ENCODE data around the gene EPHA5.

EPHA5 gene

GRCh38 chr4:65656008-65656407, 14.3 kb downstream of the EPHA5 start:
- Histone ChIP-seq H4K91ac (ENCODE audit: low read depth, low read length) (no peak overlapping the region), H3K4me3 (ENCODE audit: low read depth, low read length) (no peak overlapping the region), H3K23ac (ENCODE audit: low read length) (no peak overlapping the region), H2BK120ac (ENCODE audit: insufficient read depth, low read length, poor library complexity) (no peak overlapping the region), H4K12ac (ENCODE audit: low read depth, low read length) (no peak overlapping the region), H4K8ac (ENCODE audit: low read depth, low read length) (no peak overlapping the region), H3K79me2 (ENCODE audit: control insufficient read depth, insufficient read depth, low read length, poor library complexity) (no peaks in the 10 kb centered on the region), H3K27ac (ENCODE audit: low read depth, low read length) (no peak overlapping the region), H3K18ac (ENCODE audit: low read length) (no peak overlapping the region), H2AFZ (ENCODE audit: insufficient read depth, low read length, poor library complexity) (no peak overlapping the region), H3K14ac (ENCODE audit: low read length) (no peak overlapping the region), H3K4ac (ENCODE audit: low read depth, low read length) (no peak overlapping the region), H3K36me3 (ENCODE audit: control insufficient read depth in 1 of 2, insufficient read depth in 2 of 2, low read length in 2 of 2) (no peaks in the 10 kb centered on the region), H3K9ac (ENCODE audit: low read length) (no peak overlapping the region), H3K4me2 (ENCODE audit: low read length) (no peak overlapping the region), H3K27me3 (ENCODE audit: insufficient read depth, low read length) (no peaks in the 10 kb centered on the region), H3K79me1 (ENCODE audit: low read length) (no peaks in the 10 kb centered on the region), H2BK12ac (ENCODE audit: low read length) (no peak overlapping the region), H3K9me3 (ENCODE audit: insufficient read depth, low read depth, low read length) (no peaks in the 10 kb centered on the region), H3K4me1 (ENCODE audit: control insufficient read depth in 1 of 2, insufficient read depth in 2 of 2, low read length in 2 of 2) (no peaks in the 10 kb centered on the region), H2BK5ac (ENCODE audit: low read depth, low read length, poor library complexity) (no peak overlapping the region), H2AK5ac (ENCODE audit: low read length) (no peak overlapping the region)
- no peak for DNase-seq

DNA sequence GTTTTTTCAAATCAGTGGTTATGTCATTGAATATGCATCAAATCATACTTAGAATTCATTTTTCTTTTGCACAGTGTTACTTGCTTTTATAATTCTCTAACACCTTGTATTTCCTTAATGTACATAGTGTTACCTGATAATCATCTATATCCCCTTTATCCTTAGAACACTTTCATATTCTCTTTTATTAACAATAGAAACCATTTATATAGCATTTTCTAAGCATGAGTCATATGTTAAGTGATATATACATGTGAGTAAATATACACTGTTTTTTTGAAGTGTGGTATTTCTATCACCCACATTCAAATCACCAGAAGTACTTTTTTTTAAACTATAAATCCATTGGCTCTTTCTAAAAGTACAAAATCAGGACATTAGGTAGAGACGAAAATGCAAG, 15.3 kb downstream of the EPHA5 start:
- H4K91ac ChIP-seq (ENCODE audit: low read depth, low read length), result no peak overlapping the region
- no peak overlapping the region for H2AFZ ChIP-seq (ENCODE audit: insufficient read depth, low read length, poor library complexity)
- no peak overlapping the region for H3K4me2 ChIP-seq (ENCODE audit: low read length)
- H3K4ac ChIP-seq (ENCODE audit: low read depth, low read length), result no peak overlapping the region
- H4K8ac ChIP-seq (ENCODE audit: low read depth, low read length), result no peak overlapping the region
- no peak overlapping the region for H3K9ac ChIP-seq (ENCODE audit: low read length)
- H3K9me3 ChIP-seq (ENCODE audit: insufficient read depth, low read depth, low read length), result no peaks in the 10 kb centered on the region
- H3K4me1 ChIP-seq (ENCODE audit: control insufficient read depth in 1 of 2, insufficient read depth in 2 of 2, low read length in 2 of 2), result no peaks in the 10 kb centered on the region
- H2BK5ac ChIP-seq (ENCODE audit: low read depth, low read length, poor library complexity), result no peak overlapping the region
- H3K4me3 ChIP-seq (ENCODE audit: low read depth, low read length), result no peak overlapping the region
- H3K23ac ChIP-seq (ENCODE audit: low read length), result no peak overlapping the region
- no peak overlapping the region for H3K27ac ChIP-seq (ENCODE audit: low read depth, low read length)
- no peak overlapping the region for H2BK12ac ChIP-seq (ENCODE audit: low read length)
- H3K27me3 ChIP-seq (ENCODE audit: insufficient read depth, low read length), result no peaks in the 10 kb centered on the region
- no peak overlapping the region for H3K18ac ChIP-seq (ENCODE audit: low read length)
- no peak for DNase-seq
- H2BK120ac ChIP-seq (ENCODE audit: insufficient read depth, low read length, poor library complexity), result no peak overlapping the region
- H3K14ac ChIP-seq (ENCODE audit: low read length), result no peak overlapping the region
- no CpG with 5 or more reads among the region's 1 CpG for WGBS (ENCODE audit: extremely low coverage, insufficient coverage, insufficient read length)
- no peaks in the 10 kb centered on the region for H3K36me3 ChIP-seq (ENCODE audit: control insufficient read depth in 1 of 2, insufficient read depth in 2 of 2, low read length in 2 of 2)
- H2AK5ac ChIP-seq (ENCODE audit: low read length), result no peak overlapping the region
- no peak overlapping the region for H4K12ac ChIP-seq (ENCODE audit: low read depth, low read length)
- no peaks in the 10 kb centered on the region for H3K79me2 ChIP-seq (ENCODE audit: control insufficient read depth, insufficient read depth, low read length, poor library complexity)
- no peaks in the 10 kb centered on the region for H3K79me1 ChIP-seq (ENCODE audit: low read length)

DNA sequence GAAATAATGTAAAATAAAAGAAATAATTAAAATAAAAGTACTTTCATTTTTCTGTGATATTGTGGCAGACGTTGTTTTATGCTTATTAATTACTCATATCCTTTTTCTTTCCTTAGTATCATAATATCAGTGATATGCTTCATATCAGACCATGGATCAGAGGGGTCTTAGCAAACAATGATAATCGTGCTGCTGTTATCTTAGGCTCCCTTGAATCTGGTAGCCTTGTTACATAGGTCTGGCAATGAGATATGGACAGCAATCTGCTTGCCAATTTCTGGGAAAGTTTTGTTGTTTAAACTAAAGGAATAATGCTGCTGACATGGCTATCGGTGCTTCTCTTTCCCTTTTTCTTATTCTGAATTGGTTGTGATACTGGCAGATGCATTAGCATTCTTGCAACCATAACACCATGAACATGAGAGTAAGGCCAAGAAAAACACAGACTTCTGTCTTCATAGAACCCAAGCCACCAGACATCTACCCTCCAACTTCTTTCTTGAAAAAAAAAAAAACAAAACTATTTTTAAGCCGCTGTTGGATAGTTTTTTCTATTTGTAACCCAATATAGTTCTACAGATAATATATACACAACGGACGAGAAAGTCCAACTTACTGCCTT, 16.4 kb downstream of the EPHA5 start:
- no peak for DNase-seq
- Histone ChIP-seq H3K79me2 (ENCODE audit: control insufficient read depth, insufficient read depth, low read length, poor library complexity) (no peaks in the 10 kb centered on the region), H3K4me1 (ENCODE audit: control insufficient read depth in 1 of 2, insufficient read depth in 2 of 2, low read length in 2 of 2) (no peaks in the 10 kb centered on the region), H3K9me3 (ENCODE audit: insufficient read depth, low read depth, low read length) (no peaks in the 10 kb centered on the region), H3K36me3 (ENCODE audit: control insufficient read depth in 1 of 2, insufficient read depth in 2 of 2, low read length in 2 of 2) (no peaks in the 10 kb centered on the region), H3K18ac (ENCODE audit: low read length) (no peak overlapping the region), H2BK5ac (ENCODE audit: low read depth, low read length, poor library complexity) (no peak overlapping the region), H3K23ac (ENCODE audit: low read length) (no peak overlapping the region), H4K8ac (ENCODE audit: low read depth, low read length) (no peak overlapping the region), H3K9ac (ENCODE audit: low read length) (no peak overlapping the region), H3K4me3 (ENCODE audit: low read depth, low read length) (no peak overlapping the region), H4K12ac (ENCODE audit: low read depth, low read length) (no peak overlapping the region), H3K27ac (ENCODE audit: low read depth, low read length) (no peak overlapping the region), H3K4ac (ENCODE audit: low read depth, low read length) (no peak overlapping the region), H4K91ac (ENCODE audit: low read depth, low read length) (no peak overlapping the region), H2BK120ac (ENCODE audit: insufficient read depth, low read length, poor library complexity) (no peak overlapping the region), H3K27me3 (ENCODE audit: insufficient read depth, low read length) (no peaks in the 10 kb centered on the region), H3K14ac (ENCODE audit: low read length) (no peak overlapping the region), H2BK12ac (ENCODE audit: low read length) (no peak overlapping the region), H3K79me1 (ENCODE audit: low read length) (no peaks in the 10 kb centered on the region), H2AK5ac (ENCODE audit: low read length) (no peak overlapping the region), H2AFZ (ENCODE audit: insufficient read depth, low read length, poor library complexity) (no peak overlapping the region), H3K4me2 (ENCODE audit: low read length) (no peak overlapping the region)
- no CpG with 5 or more reads among the region's 6 CpGs for WGBS (ENCODE audit: extremely low coverage, insufficient coverage, insufficient read length)

GRCh38 chr4:65651751-65652150, 18.5 kb downstream of the EPHA5 start:
- no peak overlapping the region for H4K12ac ChIP-seq (ENCODE audit: low read depth, low read length)
- H2BK12ac ChIP-seq (ENCODE audit: low read length), result no peak overlapping the region
- no peak overlapping the region for H2BK5ac ChIP-seq (ENCODE audit: low read depth, low read length, poor library complexity)
- DNase-seq, result no peak
- no peak overlapping the region for H3K4me2 ChIP-seq (ENCODE audit: low read length)
- no CpG with 5 or more reads among the region's 3 CpGs for WGBS (ENCODE audit: extremely low coverage, insufficient coverage, insufficient read length)
- no peak overlapping the region for H4K8ac ChIP-seq (ENCODE audit: low read depth, low read length)
- no peaks in the 10 kb centered on the region for H3K27me3 ChIP-seq (ENCODE audit: insufficient read depth, low read length)
- no peak overlapping the region for H3K4ac ChIP-seq (ENCODE audit: low read depth, low read length)
- no peak overlapping the region for H3K18ac ChIP-seq (ENCODE audit: low read length)
- no peak overlapping the region for H4K91ac ChIP-seq (ENCODE audit: low read depth, low read length)
- no peaks in the 10 kb centered on the region for H3K4me1 ChIP-seq (ENCODE audit: control insufficient read depth in 1 of 2, insufficient read depth in 2 of 2, low read length in 2 of 2)
- H2AFZ ChIP-seq (ENCODE audit: insufficient read depth, low read length, poor library complexity), result no peak overlapping the region
- H3K36me3 ChIP-seq (ENCODE audit: control insufficient read depth in 1 of 2, insufficient read depth in 2 of 2, low read length in 2 of 2), result no peaks in the 10 kb centered on the region
- H3K9ac ChIP-seq (ENCODE audit: low read length), result no peak overlapping the region
- H3K9me3 ChIP-seq (ENCODE audit: insufficient read depth, low read depth, low read length), result no peaks in the 10 kb centered on the region
- no peak overlapping the region for H3K27ac ChIP-seq (ENCODE audit: low read depth, low read length)
- no peak overlapping the region for H2BK120ac ChIP-seq (ENCODE audit: insufficient read depth, low read length, poor library complexity)
- H3K4me3 ChIP-seq (ENCODE audit: low read depth, low read length), result no peak overlapping the region
- no peaks in the 10 kb centered on the region for H3K79me2 ChIP-seq (ENCODE audit: control insufficient read depth, insufficient read depth, low read length, poor library complexity)
- H3K14ac ChIP-seq (ENCODE audit: low read length), result no peak overlapping the region
- H3K79me1 ChIP-seq (ENCODE audit: low read length), result no peaks in the 10 kb centered on the region
- no peak overlapping the region for H3K23ac ChIP-seq (ENCODE audit: low read length)
- no peak overlapping the region for H2AK5ac ChIP-seq (ENCODE audit: low read length)
